AG09309 (cell line): Measurements from ENCODE around the gene USP36.

Experiments used
- DNase-seq: peaks from one replicate; pipeline ENCODE4 v3.0.0-alpha.2; 2010; ENCODE audit warnings: low read depth
- H3K4me3 ChIP-seq: 2 replicates; pipeline ENCODE4 v1.5.1; 2011; ENCODE audit warnings: mild to moderate bottlenecking, low read depth, low read length, moderate library complexity; ENCODE audit not compliant: control insufficient read depth
- CTCF ChIP-seq: IDR thresholded peaks from 2 replicates; pipeline ENCODE4 v1.5.1; 2011; ENCODE audit warnings: mild to moderate bottlenecking, low read depth, low read length, inconsistent platforms; ENCODE audit not compliant: insufficient read depth, control insufficient read depth; ENCODE audit errors: missing control alignments

Gene USP36

GRCh38 chr17:78805301-78805700 is 35.3 kb downstream of the USP36 start:
- H3K4me3 ChIP-seq = no peak overlapping the region
- no peak for TF ChIP-seq CTCF
- DNase-seq = no peak

- TF ChIP-seq CTCF = no peak
Observed at GRCh38 chr17:78804777-78805176, 35.8 kb downstream of the USP36 start.

GRCh38 chr17:78803186-78803845 is 37.3 kb downstream of the USP36 start:
- no peak for DNase-seq
- no peak overlapping the region for H3K4me3 ChIP-seq
- TF ChIP-seq CTCF = no peak

More at GRCh38 chr17:78804777-78805176, 35.8 kb downstream of the USP36 start:
- DNase-seq = no peak
- H3K4me3 ChIP-seq = no peak overlapping the region

- no peak overlapping the region for H3K4me3 ChIP-seq
- TF ChIP-seq CTCF = no peak
- DNase-seq = no peak
Observed at GRCh38 chr17:78802459-78802858, 38.2 kb downstream of the USP36 start.

- H3K4me3 ChIP-seq = no peak overlapping the region
- no peak for DNase-seq
- TF ChIP-seq CTCF = no peak
Observed at GRCh38 chr17:78802008-78802407, 38.6 kb downstream of the USP36 start.

- no peak overlapping the region for H3K4me3 ChIP-seq
- DNase-seq = no peak
- no peak for TF ChIP-seq CTCF
Observed at GRCh38 chr17:78800132-78800931, 40.3 kb downstream of the USP36 start.
